NT2/D1 (cell line): ENCODE data around the gene APOL1.

Source experiments
- DNase-seq: peaks from one replicate; pipeline ENCODE4 v3.0.0-alpha.2; 2011; ENCODE audit warnings: low read depth, low spot score
- H3K27me3 ChIP-seq: 2 replicates; pipeline ENCODE4 v1.6.0; 2011; ENCODE audit warnings: mild to moderate bottlenecking; ENCODE audit not compliant: insufficient read length, insufficient read depth
- H3K36me3 ChIP-seq: 2 replicates; pipeline ENCODE4 v1.6.1; 2011; ENCODE audit warnings: mild to moderate bottlenecking, low read length, mixed read lengths; ENCODE audit not compliant: insufficient read depth, insufficient read length
- H3K4me1 ChIP-seq: 2 replicates; pipeline ENCODE4 v1.5.1; 2011; ENCODE audit not compliant: insufficient read depth, insufficient read length
- H3K4me3 ChIP-seq: 2 replicates; pipeline ENCODE4 v1.5.1; 2011; ENCODE audit warnings: low read depth; ENCODE audit not compliant: insufficient read length
- H3K9ac ChIP-seq: 2 replicates; pipeline ENCODE4 v1.6.0; 2011; ENCODE audit warnings: low read depth; ENCODE audit not compliant: insufficient read length
- H3K9me3 ChIP-seq: 2 replicates; pipeline ENCODE4 v1.5.1; 2011; ENCODE audit warnings: mild to moderate bottlenecking, low read length; ENCODE audit not compliant: insufficient read depth
- SUZ12 ChIP-seq: IDR thresholded peaks from 2 replicates; pipeline ENCODE4 v1.6.1; 2011; ENCODE audit not compliant: insufficient read length, insufficient read depth; ENCODE audit errors: extremely low read depth
- YY1 ChIP-seq: IDR thresholded peaks from 2 replicates; pipeline ENCODE4 v1.6.1; 2011; ENCODE audit not compliant: insufficient read length, insufficient read depth
- ZNF274 ChIP-seq: IDR thresholded peaks from 2 replicates; pipeline ENCODE4 v1.6.1; 2011; ENCODE audit warnings: mild to moderate bottlenecking, low read depth, low read length

Gene APOL1

GRCh38 chr22:36311386-36312085 is 58.6 kb downstream of the APOL1 start:
- no peak for TF ChIP-seq ZNF274
- no peak for TF ChIP-seq YY1
- TF ChIP-seq SUZ12 = no peak
- Histone ChIP-seq H3K36me3 (peaks cover 58% of the 10 kb centered on the region), H3K4me1 (no peaks in the 10 kb centered on the region), H3K9ac (no peak overlapping the region), H3K4me3 (no peak overlapping the region), H3K9me3 (no peaks in the 10 kb centered on the region), H3K27me3 (no peaks in the 10 kb centered on the region)
- no peak for DNase-seq

- Histone ChIP-seq H3K9ac (no peak overlapping the region), H3K36me3 (peaks cover 63% of the 10 kb centered on the region), H3K4me3 (no peak overlapping the region), H3K4me1 (no peaks in the 10 kb centered on the region), H3K27me3 (no peaks in the 10 kb centered on the region), H3K9me3 (no peaks in the 10 kb centered on the region)
- no peak for TF ChIP-seq ZNF274
- TF ChIP-seq YY1 = no peak
- TF ChIP-seq SUZ12 = no peak
- DNase-seq = no peak
Observed at GRCh38 chr22:36315325-36315724, 62.4 kb downstream of the APOL1 start.

GRCh38 chr22:36316419-36316818 is 63.5 kb downstream of the APOL1 start:
- Histone ChIP-seq H3K4me3 (no peak overlapping the region), H3K27me3 (no peaks in the 10 kb centered on the region), H3K9me3 (no peaks in the 10 kb centered on the region), H3K36me3 (peaks cover 61% of the 10 kb centered on the region), H3K9ac (no peak overlapping the region), H3K4me1 (no peaks in the 10 kb centered on the region)
- DNase-seq = no peak
- TF ChIP-seq ZNF274 (no peak), SUZ12 (no peak), YY1 (no peak)
